ACHN (cell line): ENCODE measurements around the gene SHROOM4.
A peak's percentile ranks its signal among the peaks of the same experiment; 100 is the strongest.

Source experiments
- DNase-seq: peaks from one replicate; pipeline ENCODE4 v3.0.0-alpha.2; 2015
- in situ Hi-C: cut with HindIII; loops from 2 replicates; pipeline ENCODE4 v1.10.0; 2017; ENCODE audit warnings: low sequenced_read_pairs, low pct_ligation_motif_present, low pct_unique_long_range_greater_than_20kb

SHROOM4 gene

DNA sequence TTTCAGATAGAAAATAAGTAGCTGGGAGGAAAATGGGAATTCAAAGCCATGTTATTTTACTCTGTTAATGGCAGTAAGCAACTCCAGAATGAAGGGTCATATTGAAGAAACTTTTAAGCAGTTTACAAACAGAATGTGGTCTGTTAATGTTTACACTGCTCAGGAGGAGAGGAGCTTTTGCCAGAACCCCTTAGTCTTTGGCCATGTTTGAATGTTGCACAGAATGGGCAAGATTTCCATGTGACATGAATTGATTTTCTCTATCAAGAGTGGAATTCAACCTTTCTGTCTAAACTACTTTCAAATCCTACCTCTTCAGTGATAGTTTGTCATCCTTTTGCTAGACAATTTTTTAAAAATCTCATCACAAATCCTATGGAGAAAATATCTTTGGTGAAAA lies 227.6 kb downstream of the SHROOM4 start:
- in situ Hi-C loops, result no loop called here

DNA sequence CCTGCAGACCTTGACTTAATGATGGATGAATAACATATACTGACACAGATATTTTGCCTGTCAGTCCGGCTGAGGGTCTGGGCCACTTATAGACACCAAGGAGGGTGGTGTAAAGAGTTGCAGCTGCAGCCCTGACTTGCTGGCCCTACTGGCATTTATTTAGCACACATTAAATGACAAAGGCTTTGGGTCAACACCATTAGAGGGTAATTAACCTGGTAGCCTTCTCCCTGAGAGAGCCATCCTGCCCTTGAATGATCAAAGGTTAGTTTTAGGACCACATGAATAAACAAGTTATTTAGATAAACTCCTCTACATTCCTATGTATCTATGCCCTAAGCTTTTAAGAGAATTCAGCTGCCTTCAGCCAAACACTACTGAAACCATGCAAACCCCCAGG lies 232.6 kb downstream of the SHROOM4 start:
- no peak for DNase-seq
- in situ Hi-C loops, result no loop called here

More for the DNA sequence above, 227.6 kb downstream of the SHROOM4 start:
- no peak for DNase-seq

GRCh38 chrX:50579955-50580354 lies 234.0 kb downstream of the SHROOM4 start:
- in situ Hi-C loops, result no loop called here
- DNase-seq, result peak; percentile 50

GRCh38 chrX:50577326-50577725 lies 236.7 kb downstream of the SHROOM4 start:
- no peak for DNase-seq
- in situ Hi-C loops, result no loop called here

- no peak for DNase-seq
- in situ Hi-C loops, result no loop called here
These were observed 246.4 kb downstream of the SHROOM4 start for GRCh38 chrX:50567636-50568035.

GRCh38 chrX:50565718-50566117 lies 248.3 kb downstream of the SHROOM4 start:
- in situ Hi-C loops, result no loop called here
- DNase-seq, result no peak
